ENCODE measurements around the gene DGCR6.
"Not testable (repeated sequence)": the region's sequence is repeated elsewhere in the genome, so short reads cannot be mapped to it uniquely, and the experiment has no call there.

DNA sequence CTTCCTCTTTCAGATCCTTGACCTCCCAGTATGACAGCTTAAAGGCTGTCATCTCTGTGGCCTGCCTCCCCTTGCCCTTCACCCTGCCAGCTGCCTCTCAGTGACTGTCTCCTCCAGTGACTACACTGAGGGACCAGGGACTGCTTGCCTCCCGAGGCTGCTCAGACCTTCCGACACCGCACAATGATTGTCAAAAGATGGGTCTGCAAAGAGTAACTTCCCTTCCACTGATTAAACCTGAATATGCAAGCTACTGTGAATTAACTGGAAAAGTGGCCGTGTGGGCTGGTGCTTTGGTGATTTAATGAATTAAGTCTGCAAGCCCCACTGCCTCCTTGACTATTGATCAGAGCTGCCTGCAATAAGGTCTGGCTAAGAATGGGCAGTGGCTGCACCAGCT is 21.7 kb upstream of the DGCR6 start:
- TF ChIP-seq, protein P1, sequence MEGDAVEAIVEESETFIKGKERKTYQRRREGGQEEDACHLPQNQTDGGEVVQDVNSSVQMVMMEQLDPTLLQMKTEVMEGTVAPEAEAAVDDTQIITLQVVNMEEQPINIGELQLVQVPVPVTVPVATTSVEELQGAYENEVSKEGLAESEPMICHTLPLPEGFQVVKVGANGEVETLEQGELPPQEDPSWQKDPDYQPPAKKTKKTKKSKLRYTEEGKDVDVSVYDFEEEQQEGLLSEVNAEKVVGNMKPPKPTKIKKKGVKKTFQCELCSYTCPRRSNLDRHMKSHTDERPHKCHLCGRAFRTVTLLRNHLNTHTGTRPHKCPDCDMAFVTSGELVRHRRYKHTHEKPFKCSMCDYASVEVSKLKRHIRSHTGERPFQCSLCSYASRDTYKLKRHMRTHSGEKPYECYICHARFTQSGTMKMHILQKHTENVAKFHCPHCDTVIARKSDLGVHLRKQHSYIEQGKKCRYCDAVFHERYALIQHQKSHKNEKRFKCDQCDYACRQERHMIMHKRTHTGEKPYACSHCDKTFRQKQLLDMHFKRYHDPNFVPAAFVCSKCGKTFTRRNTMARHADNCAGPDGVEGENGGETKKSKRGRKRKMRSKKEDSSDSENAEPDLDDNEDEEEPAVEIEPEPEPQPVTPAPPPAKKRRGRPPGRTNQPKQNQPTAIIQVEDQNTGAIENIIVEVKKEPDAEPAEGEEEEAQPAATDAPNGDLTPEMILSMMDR (conservative IDR thresholded peaks at IDR 0.05; ENCODE audit: low read depth in 2 of 2) = not testable (repeated sequence)
- not testable (repeated sequence) for TF ChIP-seq EZH2phosphoT487 (IDR thresholded peaks at IDR 0.05; ENCODE audit: unreplicated experiment); EZH2 (IDR thresholded peaks at IDR 0.05; ENCODE audit: low read depth, unreplicated experiment)

All from GM23338 (cell line).